ENCODE measurements around the gene PERCC1.

Gene PERCC1

GRCh38 chr16:1430759-1431496 is at the start of gene PERCC1:
TSS of gene PERCC1 (plus strand) at chr16:1431078. CDS start at chr16:1432594, 1,516 bp downstream.
- no peak within 1 kb of the TSS for H3K27ac ChIP-seq (ENCODE audit: low read depth, low read length)
- no peaks in the 10 kb centered on the region for H3K9me3 ChIP-seq (ENCODE audit: control insufficient read depth, insufficient read depth, low read length)
- H3K4me3 ChIP-seq (ENCODE audit: low read depth, low read length): no peak within 1 kb of the TSS
- H3K36me3 ChIP-seq (ENCODE audit: control insufficient read depth, insufficient read depth, low read length): no peaks in the 10 kb centered on the region
- no peaks in the 10 kb centered on the region for H3K27me3 ChIP-seq (ENCODE audit: control insufficient read depth, insufficient read depth, low read length)
- no peaks in the 10 kb centered on the region for H3K4me1 ChIP-seq (ENCODE audit: control insufficient read depth, insufficient read depth, low read length)
- no peak within 1 kb of the TSS for H3K9ac ChIP-seq (ENCODE audit: low read depth, low read length)

GRCh38 chr16:1381612-1382406 is 49.1 kb upstream of the PERCC1 start:
- no peak overlapping the region for H3K27ac ChIP-seq (ENCODE audit: low read depth, low read length)
- H3K9ac ChIP-seq (ENCODE audit: low read depth, low read length): no peak overlapping the region
- peaks cover 14% of the 10 kb centered on the region for H3K36me3 ChIP-seq (ENCODE audit: control insufficient read depth, insufficient read depth, low read length)
- H3K4me3 ChIP-seq (ENCODE audit: low read depth, low read length): no peak overlapping the region
- 0 out of 2 replicates have a peak, but pooled peaks cover 2% of the 10 kb centered on the region for H3K4me1 ChIP-seq (ENCODE audit: control insufficient read depth, insufficient read depth, low read length)
- no peaks in the 10 kb centered on the region for H3K9me3 ChIP-seq (ENCODE audit: control insufficient read depth, insufficient read depth, low read length)
- H3K27me3 ChIP-seq (ENCODE audit: control insufficient read depth, insufficient read depth, low read length): no peaks in the 10 kb centered on the region

GRCh38 chr16:1383556-1383955 is 47.3 kb upstream of the PERCC1 start:
- Histone ChIP-seq H3K27me3 (ENCODE audit: control insufficient read depth, insufficient read depth, low read length) (no peaks in the 10 kb centered on the region), H3K4me3 (ENCODE audit: low read depth, low read length) (no peak overlapping the region), H3K9ac (ENCODE audit: low read depth, low read length) (no peak overlapping the region), H3K27ac (ENCODE audit: low read depth, low read length) (no peak overlapping the region), H3K36me3 (ENCODE audit: control insufficient read depth, insufficient read depth, low read length) (peaks cover 16% of the 10 kb centered on the region), H3K4me1 (ENCODE audit: control insufficient read depth, insufficient read depth, low read length) (0 out of 2 replicates have a peak, but pooled peaks cover 2% of the 10 kb centered on the region), H3K9me3 (ENCODE audit: control insufficient read depth, insufficient read depth, low read length) (no peaks in the 10 kb centered on the region)

- Histone ChIP-seq H3K9me3 (ENCODE audit: control insufficient read depth, insufficient read depth, low read length) (no peaks in the 10 kb centered on the region), H3K4me1 (ENCODE audit: control insufficient read depth, insufficient read depth, low read length) (no peaks in the 10 kb centered on the region), H3K36me3 (ENCODE audit: control insufficient read depth, insufficient read depth, low read length) (peaks cover 30% of the 10 kb centered on the region), H3K27me3 (ENCODE audit: control insufficient read depth, insufficient read depth, low read length) (no peaks in the 10 kb centered on the region), H3K4me3 (ENCODE audit: low read depth, low read length) (no peak overlapping the region), H3K9ac (ENCODE audit: low read depth, low read length) (no peak overlapping the region), H3K27ac (ENCODE audit: low read depth, low read length) (no peak overlapping the region)
These were observed 45.6 kb upstream of the PERCC1 start for GRCh38 chr16:1385232-1385631.

GRCh38 chr16:1387331-1387730 is 43.5 kb upstream of the PERCC1 start:
- Histone ChIP-seq H3K9ac (ENCODE audit: low read depth, low read length) (no peak overlapping the region), H3K27ac (ENCODE audit: low read depth, low read length) (no peak overlapping the region), H3K4me3 (ENCODE audit: low read depth, low read length) (no peak overlapping the region), H3K36me3 (ENCODE audit: control insufficient read depth, insufficient read depth, low read length) (peaks cover 26% of the 10 kb centered on the region), H3K9me3 (ENCODE audit: control insufficient read depth, insufficient read depth, low read length) (no peaks in the 10 kb centered on the region), H3K27me3 (ENCODE audit: control insufficient read depth, insufficient read depth, low read length) (no peaks in the 10 kb centered on the region), H3K4me1 (ENCODE audit: control insufficient read depth, insufficient read depth, low read length) (no peaks in the 10 kb centered on the region)

GRCh38 chr16:1389762-1390161 is 41.1 kb upstream of the PERCC1 start:
- Histone ChIP-seq H3K4me3 (ENCODE audit: low read depth, low read length) (no peak overlapping the region), H3K9me3 (ENCODE audit: control insufficient read depth, insufficient read depth, low read length) (no peaks in the 10 kb centered on the region), H3K27me3 (ENCODE audit: control insufficient read depth, insufficient read depth, low read length) (no peaks in the 10 kb centered on the region), H3K36me3 (ENCODE audit: control insufficient read depth, insufficient read depth, low read length) (peaks cover 27% of the 10 kb centered on the region), H3K9ac (ENCODE audit: low read depth, low read length) (no peak overlapping the region), H3K27ac (ENCODE audit: low read depth, low read length) (no peak overlapping the region), H3K4me1 (ENCODE audit: control insufficient read depth, insufficient read depth, low read length) (no peaks in the 10 kb centered on the region)

GRCh38 chr16:1390239-1390779 is 40.6 kb upstream of the PERCC1 start:
- Histone ChIP-seq H3K4me1 (ENCODE audit: control insufficient read depth, insufficient read depth, low read length) (no peaks in the 10 kb centered on the region), H3K9ac (ENCODE audit: low read depth, low read length) (no peak overlapping the region), H3K9me3 (ENCODE audit: control insufficient read depth, insufficient read depth, low read length) (no peaks in the 10 kb centered on the region), H3K36me3 (ENCODE audit: control insufficient read depth, insufficient read depth, low read length) (peaks cover 25% of the 10 kb centered on the region), H3K27me3 (ENCODE audit: control insufficient read depth, insufficient read depth, low read length) (no peaks in the 10 kb centered on the region), H3K27ac (ENCODE audit: low read depth, low read length) (no peak overlapping the region), H3K4me3 (ENCODE audit: low read depth, low read length) (no peak overlapping the region)

GRCh38 chr16:1392826-1393225 is 38.1 kb upstream of the PERCC1 start:
- Histone ChIP-seq H3K4me1 (ENCODE audit: control insufficient read depth, insufficient read depth, low read length) (no peaks in the 10 kb centered on the region), H3K36me3 (ENCODE audit: control insufficient read depth, insufficient read depth, low read length) (peaks cover 25% of the 10 kb centered on the region), H3K9ac (ENCODE audit: low read depth, low read length) (no peak overlapping the region), H3K27me3 (ENCODE audit: control insufficient read depth, insufficient read depth, low read length) (no peaks in the 10 kb centered on the region), H3K9me3 (ENCODE audit: control insufficient read depth, insufficient read depth, low read length) (no peaks in the 10 kb centered on the region), H3K4me3 (ENCODE audit: low read depth, low read length) (no peak overlapping the region), H3K27ac (ENCODE audit: low read depth, low read length) (no peak overlapping the region)

- Histone ChIP-seq H3K9ac (ENCODE audit: low read depth, low read length) (no peak overlapping the region), H3K9me3 (ENCODE audit: control insufficient read depth, insufficient read depth, low read length) (no peaks in the 10 kb centered on the region), H3K27me3 (ENCODE audit: control insufficient read depth, insufficient read depth, low read length) (no peaks in the 10 kb centered on the region), H3K27ac (ENCODE audit: low read depth, low read length) (no peak overlapping the region), H3K36me3 (ENCODE audit: control insufficient read depth, insufficient read depth, low read length) (peaks cover 21% of the 10 kb centered on the region), H3K4me3 (ENCODE audit: low read depth, low read length) (no peak overlapping the region), H3K4me1 (ENCODE audit: control insufficient read depth, insufficient read depth, low read length) (no peaks in the 10 kb centered on the region)
These were observed 37.2 kb upstream of the PERCC1 start for GRCh38 chr16:1393613-1394176.

- no peak overlapping the region for H3K9ac ChIP-seq (ENCODE audit: low read depth, low read length)
- no peaks in the 10 kb centered on the region for H3K27me3 ChIP-seq (ENCODE audit: control insufficient read depth, insufficient read depth, low read length)
- no peaks in the 10 kb centered on the region for H3K4me1 ChIP-seq (ENCODE audit: control insufficient read depth, insufficient read depth, low read length)
- H3K4me3 ChIP-seq (ENCODE audit: low read depth, low read length): no peak overlapping the region
- no peak overlapping the region for H3K27ac ChIP-seq (ENCODE audit: low read depth, low read length)
- peaks cover 22% of the 10 kb centered on the region for H3K36me3 ChIP-seq (ENCODE audit: control insufficient read depth, insufficient read depth, low read length)
- no peaks in the 10 kb centered on the region for H3K9me3 ChIP-seq (ENCODE audit: control insufficient read depth, insufficient read depth, low read length)
These were observed 36.4 kb upstream of the PERCC1 start for GRCh38 chr16:1394367-1394951.

All from HUES48 (cell line).